Sigmoid colon (tissue), 3 donors: ENCODE data around the gene NCKAP5.

Source experiments
- POLR2A ChIP-seq, 2 donors: fragments of 450-650 bp; IDR thresholded peaks; one replicate each; pipeline ENCODE4 v1.6.1; 2016; ENCODE audit warnings: antibody characterized with exemption in 2 of 2, mild to moderate bottlenecking in 2 of 2, moderate library complexity in 2 of 2
- TF ChIP-seq, protein P1 (sequence below), 4 experiments: fragments of 450-650 bp in 3 of 4; fragments of 200-600 bp in 1 of 4; IDR thresholded peaks; one replicate each; pipeline ENCODE4 v1.5.1; 2016 to 2019; ENCODE audit warnings: antibody characterized with exemption in 4 of 4, mild to moderate bottlenecking in 3 of 4, moderate library complexity in 2 of 4

DNA sequence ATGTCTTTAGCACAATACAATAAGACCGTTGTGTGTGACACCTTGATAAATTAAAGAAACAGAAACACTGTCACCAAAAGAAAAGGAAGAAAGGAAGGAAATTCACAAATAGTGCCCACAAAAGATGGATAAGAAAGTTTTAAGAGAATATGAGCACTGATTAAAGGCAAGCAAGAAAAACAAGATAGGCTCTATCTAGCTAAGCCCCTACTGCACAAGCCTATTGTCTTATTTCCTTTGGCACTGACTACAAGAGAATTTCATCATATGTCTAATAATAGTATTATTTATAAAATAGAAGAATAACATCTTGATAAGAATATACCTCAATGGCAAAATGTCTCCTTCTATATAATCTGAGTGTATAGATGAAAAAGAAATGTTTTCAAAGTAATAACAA is 335.7 kb downstream of the NCKAP5 start:
- TF ChIP-seq, protein P1, sequence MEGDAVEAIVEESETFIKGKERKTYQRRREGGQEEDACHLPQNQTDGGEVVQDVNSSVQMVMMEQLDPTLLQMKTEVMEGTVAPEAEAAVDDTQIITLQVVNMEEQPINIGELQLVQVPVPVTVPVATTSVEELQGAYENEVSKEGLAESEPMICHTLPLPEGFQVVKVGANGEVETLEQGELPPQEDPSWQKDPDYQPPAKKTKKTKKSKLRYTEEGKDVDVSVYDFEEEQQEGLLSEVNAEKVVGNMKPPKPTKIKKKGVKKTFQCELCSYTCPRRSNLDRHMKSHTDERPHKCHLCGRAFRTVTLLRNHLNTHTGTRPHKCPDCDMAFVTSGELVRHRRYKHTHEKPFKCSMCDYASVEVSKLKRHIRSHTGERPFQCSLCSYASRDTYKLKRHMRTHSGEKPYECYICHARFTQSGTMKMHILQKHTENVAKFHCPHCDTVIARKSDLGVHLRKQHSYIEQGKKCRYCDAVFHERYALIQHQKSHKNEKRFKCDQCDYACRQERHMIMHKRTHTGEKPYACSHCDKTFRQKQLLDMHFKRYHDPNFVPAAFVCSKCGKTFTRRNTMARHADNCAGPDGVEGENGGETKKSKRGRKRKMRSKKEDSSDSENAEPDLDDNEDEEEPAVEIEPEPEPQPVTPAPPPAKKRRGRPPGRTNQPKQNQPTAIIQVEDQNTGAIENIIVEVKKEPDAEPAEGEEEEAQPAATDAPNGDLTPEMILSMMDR (IDR thresholded peaks at IDR 0.05): no peak
- no peak for TF ChIP-seq POLR2A (IDR thresholded peaks at IDR 0.05)
